NB4 (cell line): ENCODE results near the gene KLF12.

Experiments
- DNase-seq: peaks from one replicate; pipeline ENCODE4 v3.0.0; 2010; ENCODE audit warnings: low read depth
- H3K4me3 ChIP-seq: one replicate; pipeline ENCODE4 v1.5.1; 2011; ENCODE audit warnings: mild to moderate bottlenecking, low read depth, low read length, moderate library complexity
- CTCF ChIP-seq: IDR thresholded peaks from one replicate; pipeline ENCODE4 v1.5.1; 2012; ENCODE audit warnings: low read depth, low read length
- MYC ChIP-seq: IDR thresholded peaks from 2 replicates; pipeline ENCODE4 v1.6.1; 2011; ENCODE audit warnings: low read depth, low read length
- POLR2A ChIP-seq: IDR thresholded peaks from 2 replicates; pipeline ENCODE4 v1.6.1; 2011; ENCODE audit warnings: mild to moderate bottlenecking; ENCODE audit not compliant: insufficient read length; ENCODE audit errors: extremely low read depth
- TF ChIP-seq, protein P1 (sequence below): IDR thresholded peaks from 2 replicates; pipeline ENCODE4 v1.6.1; 2011; ENCODE audit warnings: low read depth, low read length

The KLF12 gene

GRCh38 chr13:74154981-74155380 is 20.8 kb upstream of the KLF12 start:
- TF ChIP-seq CTCF (no peak), POLR2A (no peak), MYC (no peak)
- TF ChIP-seq, protein P1, sequence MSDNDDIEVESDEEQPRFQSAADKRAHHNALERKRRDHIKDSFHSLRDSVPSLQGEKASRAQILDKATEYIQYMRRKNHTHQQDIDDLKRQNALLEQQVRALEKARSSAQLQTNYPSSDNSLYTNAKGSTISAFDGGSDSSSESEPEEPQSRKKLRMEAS, result no peak
- H3K4me3 ChIP-seq, result no peak overlapping the region
- DNase-seq, result no peak

- H3K4me3 ChIP-seq, result no peak overlapping the region
- TF ChIP-seq POLR2A, result no peak
- TF ChIP-seq CTCF, result no peak
- no peak for TF ChIP-seq MYC
- TF ChIP-seq, protein P1, result no peak
- no peak for DNase-seq
These were observed 19.1 kb upstream of the KLF12 start for GRCh38 chr13:74153316-74153715.

GRCh38 chr13:74151859-74152258 is 17.7 kb upstream of the KLF12 start:
- no peak overlapping the region for H3K4me3 ChIP-seq
- DNase-seq, result no peak
- no peak for TF ChIP-seq CTCF
- no peak for TF ChIP-seq POLR2A
- TF ChIP-seq, protein P1, result no peak
- TF ChIP-seq MYC, result no peak

DNA sequence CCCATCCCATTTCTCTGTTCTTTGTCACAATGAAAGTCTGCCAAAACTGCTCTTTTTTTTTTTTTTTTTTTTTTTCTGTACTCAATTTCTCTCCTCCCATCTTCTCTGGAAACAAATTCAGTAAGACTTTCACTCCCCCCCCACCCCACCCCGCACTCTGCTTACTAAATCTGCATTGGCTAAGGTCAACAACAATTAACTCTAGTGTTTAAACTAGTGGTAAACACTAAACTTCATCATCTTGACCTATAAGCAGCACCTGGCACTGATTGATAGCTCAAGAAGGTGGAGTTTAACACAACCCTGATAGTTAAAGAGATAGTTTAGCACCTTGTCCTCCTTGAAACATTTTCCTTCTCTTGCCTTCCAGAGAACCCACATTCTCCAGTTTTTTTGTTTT is 14.1 kb upstream of the KLF12 start:
- TF ChIP-seq CTCF (no peak), MYC (no peak), POLR2A (no peak)
- TF ChIP-seq, protein P1, result no peak
- no peak for DNase-seq
- H3K4me3 ChIP-seq, result no peak overlapping the region

DNA sequence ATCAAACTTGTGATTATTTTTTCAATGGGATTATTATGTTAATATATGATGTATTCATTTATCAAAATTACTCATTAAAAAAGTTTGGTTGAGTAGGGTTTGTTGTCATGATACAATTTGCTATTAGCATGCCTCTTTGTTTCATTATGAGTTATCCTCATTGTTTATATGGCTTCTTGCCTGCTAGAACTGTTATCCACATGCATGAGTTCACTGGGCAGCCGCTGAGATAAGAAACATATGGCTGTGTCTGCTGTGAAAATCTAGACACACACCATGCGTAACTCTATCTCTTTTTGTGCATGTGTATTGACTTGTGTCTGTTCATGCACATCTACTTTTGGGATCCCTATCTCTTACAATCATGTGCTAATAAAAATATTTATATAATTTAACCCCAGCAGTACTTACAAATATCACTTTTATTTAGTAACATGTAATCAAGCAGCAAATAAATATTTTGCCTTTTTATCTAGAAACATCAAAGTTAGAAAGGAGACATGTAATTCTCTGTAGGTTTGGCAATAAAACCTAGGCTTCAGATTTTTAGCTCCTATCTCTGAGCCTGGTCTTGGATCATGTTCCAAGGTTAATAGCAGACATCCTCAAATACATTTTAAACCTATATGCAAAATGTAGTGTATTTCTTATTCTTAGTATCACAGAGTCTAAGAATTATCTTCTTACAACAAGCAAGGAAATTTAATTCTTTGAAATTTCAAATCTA is 11.2 kb upstream of the KLF12 start:
- H3K4me3 ChIP-seq, result no peak overlapping the region
- DNase-seq, result no peak

DNA sequence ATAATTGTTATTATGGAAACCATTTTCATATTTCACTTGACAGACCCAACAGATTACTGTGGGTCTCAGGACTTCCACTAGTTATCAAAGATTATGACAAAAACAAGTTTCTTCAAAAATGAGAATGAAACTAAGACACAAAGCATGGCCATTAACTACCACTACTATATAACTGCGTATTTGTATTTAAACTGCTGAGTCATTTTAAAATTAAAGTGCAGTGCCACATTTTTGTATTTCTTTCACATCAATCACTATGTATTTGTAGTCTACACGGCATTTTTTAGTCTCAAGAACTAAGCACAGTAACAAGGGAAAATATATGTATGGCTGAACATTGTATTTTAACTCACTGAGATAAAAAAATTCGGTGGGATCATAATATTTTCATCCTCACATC is 10.1 kb upstream of the KLF12 start:
- DNase-seq, result no peak
- TF ChIP-seq MYC, result no peak
- TF ChIP-seq, protein P1, result no peak
- no peak for TF ChIP-seq POLR2A
- no peak for TF ChIP-seq CTCF
- H3K4me3 ChIP-seq, result no peak overlapping the region

More for the DNA sequence above, 11.2 kb upstream of the KLF12 start:
- no peak for TF ChIP-seq MYC
